B cell (primary cell): ENCODE data around the gene TTC28.

Experiments used
- EZH2 ChIP-seq: IDR thresholded peaks from 2 replicates; pipeline ENCODE4 v1.6.1; 2012; ENCODE audit warnings: borderline replicate concordance, low read depth, mild to moderate bottlenecking, moderate library complexity, low read length; ENCODE audit not compliant: insufficient read depth, poor library complexity, severe bottlenecking
- TF ChIP-seq, protein P1 (sequence below): fragments of 200-600 bp; IDR thresholded peaks from one replicate; pipeline ENCODE4 v1.8.0; 2022; ENCODE audit warnings: antibody characterized with exemption, mild to moderate bottlenecking

DNA sequence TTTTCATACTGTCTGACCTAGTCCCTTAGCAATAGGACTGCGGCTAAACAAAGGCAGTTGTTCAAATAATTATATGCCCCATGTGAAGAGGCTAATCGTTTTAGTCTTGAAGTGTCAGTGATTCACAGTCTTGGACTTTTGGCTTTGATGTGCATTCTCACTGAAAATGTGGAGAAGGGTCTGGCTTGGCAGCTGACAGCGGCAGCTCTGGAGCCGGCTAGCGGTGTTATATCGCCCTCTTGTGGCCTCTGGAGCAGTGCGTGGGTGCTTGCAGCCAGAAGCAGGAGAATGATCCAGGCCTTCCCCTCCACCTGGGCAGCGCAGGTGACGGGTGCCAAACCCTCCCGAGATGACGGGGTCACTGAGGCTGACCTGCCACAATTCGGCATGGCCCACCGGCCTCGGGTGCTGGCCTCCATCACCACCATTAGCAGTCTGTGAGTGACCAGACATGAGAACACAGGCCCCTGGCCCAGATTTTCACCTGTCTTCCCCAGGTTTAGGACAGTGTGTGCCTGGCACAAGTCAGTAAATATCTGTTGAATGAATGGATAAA is 670.3 kb downstream of the TTC28 start:
- TF ChIP-seq, protein P1, sequence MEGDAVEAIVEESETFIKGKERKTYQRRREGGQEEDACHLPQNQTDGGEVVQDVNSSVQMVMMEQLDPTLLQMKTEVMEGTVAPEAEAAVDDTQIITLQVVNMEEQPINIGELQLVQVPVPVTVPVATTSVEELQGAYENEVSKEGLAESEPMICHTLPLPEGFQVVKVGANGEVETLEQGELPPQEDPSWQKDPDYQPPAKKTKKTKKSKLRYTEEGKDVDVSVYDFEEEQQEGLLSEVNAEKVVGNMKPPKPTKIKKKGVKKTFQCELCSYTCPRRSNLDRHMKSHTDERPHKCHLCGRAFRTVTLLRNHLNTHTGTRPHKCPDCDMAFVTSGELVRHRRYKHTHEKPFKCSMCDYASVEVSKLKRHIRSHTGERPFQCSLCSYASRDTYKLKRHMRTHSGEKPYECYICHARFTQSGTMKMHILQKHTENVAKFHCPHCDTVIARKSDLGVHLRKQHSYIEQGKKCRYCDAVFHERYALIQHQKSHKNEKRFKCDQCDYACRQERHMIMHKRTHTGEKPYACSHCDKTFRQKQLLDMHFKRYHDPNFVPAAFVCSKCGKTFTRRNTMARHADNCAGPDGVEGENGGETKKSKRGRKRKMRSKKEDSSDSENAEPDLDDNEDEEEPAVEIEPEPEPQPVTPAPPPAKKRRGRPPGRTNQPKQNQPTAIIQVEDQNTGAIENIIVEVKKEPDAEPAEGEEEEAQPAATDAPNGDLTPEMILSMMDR = peak; percentile 98
- no peak for TF ChIP-seq EZH2
